HG03025 (cell line): Measurements from ENCODE around the gene TMEM178B.

Experiments used
- ATAC-seq: cut with Tn5 transposase; IDR thresholded peaks from one replicate; pipeline ENCODE4 v1.9.1; 2021; ENCODE audit warnings: mild to moderate bottlenecking, moderate library complexity; ENCODE audit not compliant: unreplicated experiment, low FRiP score

The TMEM178B gene

DNA sequence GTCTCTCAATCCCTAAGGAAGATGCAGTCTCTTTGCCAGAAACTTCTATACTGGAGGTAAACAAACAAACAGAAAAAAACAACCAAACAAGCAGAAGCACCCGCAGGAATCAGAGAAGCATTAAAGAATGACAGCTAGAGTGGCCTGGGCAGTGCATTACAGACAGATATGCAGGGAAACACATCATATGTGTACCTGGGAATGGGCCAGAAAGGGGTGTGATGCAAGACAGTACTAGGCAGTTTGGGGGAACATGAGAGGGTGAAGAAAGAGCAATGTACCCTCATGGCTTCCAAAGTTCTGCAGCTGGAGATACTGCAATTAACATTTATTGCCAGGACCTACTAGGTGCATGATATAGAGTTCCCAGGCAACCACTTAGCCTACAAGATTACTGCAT is 177.3 kb downstream of the TMEM178B start:
- ATAC-seq: no peak

GRCh38 chr7:141251957-141252356 is 178.1 kb downstream of the TMEM178B start:
- no peak for ATAC-seq

GRCh38 chr7:141257597-141257996 is 183.7 kb downstream of the TMEM178B start:
- no peak for ATAC-seq

DNA sequence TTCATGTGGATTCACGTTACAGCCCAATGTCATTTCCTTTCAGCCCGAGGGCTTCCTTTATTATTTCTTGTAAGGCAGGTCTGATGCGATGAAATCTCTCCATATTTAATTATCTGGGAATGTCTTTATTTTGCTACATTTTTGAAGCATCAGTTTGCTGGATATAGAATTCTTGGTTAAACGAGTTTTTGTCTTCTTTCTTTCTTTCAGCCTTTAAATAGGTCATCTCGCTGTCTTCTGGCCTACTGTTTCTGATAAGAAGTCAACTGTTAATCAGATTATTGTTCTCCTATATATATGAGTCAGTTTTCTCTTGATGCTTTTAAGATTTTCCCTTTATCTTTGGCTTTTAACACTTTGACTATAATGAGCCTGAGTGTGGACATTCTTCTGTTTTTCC is 184.7 kb downstream of the TMEM178B start:
- no peak for ATAC-seq

- ATAC-seq: no peak
Observed at GRCh38 chr7:141262101-141263090, 188.5 kb downstream of the TMEM178B start.

- ATAC-seq: no peak
Observed at GRCh38 chr7:141263508-141263907, 189.6 kb downstream of the TMEM178B start.

GRCh38 chr7:141263983-141264382 is 190.1 kb downstream of the TMEM178B start:
- ATAC-seq: no peak

DNA sequence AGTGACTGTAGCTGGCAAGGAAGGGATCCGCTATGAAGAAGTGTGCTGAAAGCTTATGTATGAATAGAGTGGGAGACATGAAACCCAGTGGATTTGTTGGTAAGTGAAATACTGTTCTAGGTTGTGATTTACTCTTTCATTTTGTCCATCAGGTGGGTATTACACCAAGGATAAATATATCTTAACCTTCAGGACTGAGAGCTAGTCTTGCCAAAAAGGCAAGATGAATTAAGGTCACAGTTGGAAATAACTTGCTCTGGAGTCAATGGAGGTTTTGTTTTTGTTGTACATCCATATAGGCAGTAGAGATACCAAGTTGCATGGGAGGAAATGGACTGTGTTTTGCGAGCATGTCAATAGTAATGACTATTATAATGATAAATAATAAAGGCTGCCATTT is 190.6 kb downstream of the TMEM178B start:
- ATAC-seq: no peak

DNA sequence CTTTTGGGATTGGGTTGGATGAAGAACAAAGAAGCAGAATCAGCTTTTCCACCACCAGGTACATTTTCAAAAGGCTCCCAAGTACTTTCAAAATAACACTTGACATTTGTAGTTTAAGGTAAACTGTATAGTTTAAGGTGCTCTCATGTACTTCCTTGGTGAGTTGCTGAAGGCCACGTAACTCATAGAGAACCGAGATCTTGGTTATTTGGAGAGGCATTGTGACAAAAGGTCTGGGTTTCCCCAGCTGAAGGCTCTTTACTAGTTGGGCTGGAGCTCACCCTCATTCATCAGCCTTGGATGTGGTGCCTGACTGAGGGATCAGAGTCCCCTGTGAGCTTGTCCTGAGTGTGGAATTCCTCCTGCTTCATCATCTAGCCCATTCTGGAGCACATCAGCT is 191.8 kb downstream of the TMEM178B start:
- no peak for ATAC-seq

DNA sequence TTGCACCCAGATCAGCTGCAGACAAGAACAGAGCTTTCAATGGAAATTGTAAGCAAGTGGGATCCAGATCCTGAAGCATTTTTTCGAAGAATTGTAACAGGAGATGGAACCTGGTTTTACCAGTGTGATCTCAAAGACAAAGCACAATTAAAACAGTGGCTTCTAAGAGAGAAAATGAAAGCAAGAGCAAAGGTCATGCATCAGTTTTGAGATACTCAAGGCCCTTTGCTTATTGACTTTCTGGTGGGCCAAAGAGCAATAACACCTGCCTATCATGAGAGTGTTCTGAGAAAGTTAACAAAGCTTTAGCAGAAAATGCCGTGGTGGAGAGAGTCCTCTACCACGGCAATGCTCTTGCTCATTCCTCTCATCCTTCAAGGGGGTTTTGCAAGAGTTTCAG is 194.8 kb downstream of the TMEM178B start:
- no peak for ATAC-seq

DNA sequence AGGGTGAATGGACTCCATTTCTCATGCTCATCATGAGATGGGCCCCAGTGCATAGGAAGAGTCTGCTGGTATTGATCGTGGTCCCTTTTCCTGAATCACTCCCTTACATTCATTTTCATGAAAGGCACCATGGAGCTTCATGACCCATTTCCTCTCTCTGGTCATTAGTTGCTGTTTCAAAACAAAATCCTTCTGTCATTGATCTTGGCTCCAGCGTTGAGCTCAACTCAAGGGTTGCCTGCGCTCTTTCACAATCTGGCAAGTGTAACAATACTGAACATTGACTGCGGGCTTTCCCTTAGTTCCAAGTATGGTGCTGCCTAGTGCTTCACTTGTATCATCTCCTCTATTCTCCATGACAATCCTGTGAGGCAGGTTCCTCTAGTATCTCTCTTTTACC is 197.6 kb downstream of the TMEM178B start:
- ATAC-seq: no peak

- ATAC-seq: no peak
Observed at GRCh38 chr7:141272417-141272816, 198.6 kb downstream of the TMEM178B start.

- no peak for ATAC-seq
Observed at GRCh38 chr7:141275350-141275749, 201.5 kb downstream of the TMEM178B start.

GRCh38 chr7:141276031-141276430 is 202.2 kb downstream of the TMEM178B start:
- no peak for ATAC-seq

DNA sequence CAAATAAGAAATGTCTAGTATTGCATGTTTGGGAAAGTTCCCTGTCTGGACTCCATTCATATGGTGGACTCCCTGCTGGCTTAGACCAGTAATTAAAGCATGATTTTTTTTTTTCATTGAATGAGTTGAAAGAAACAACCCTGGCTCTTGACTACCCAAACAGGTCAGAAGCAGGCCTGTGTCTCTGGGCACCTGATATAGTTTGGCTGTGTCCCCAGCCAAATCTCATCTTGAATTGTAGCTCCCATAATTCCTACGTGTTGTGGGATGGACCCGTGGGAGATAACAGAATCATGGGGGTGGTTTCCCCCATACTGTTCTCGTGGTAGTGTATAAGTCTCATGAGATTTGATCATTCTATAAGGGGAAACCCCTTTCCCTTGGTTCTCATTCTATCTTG is 206.2 kb downstream of the TMEM178B start:
- ATAC-seq: no peak

DNA sequence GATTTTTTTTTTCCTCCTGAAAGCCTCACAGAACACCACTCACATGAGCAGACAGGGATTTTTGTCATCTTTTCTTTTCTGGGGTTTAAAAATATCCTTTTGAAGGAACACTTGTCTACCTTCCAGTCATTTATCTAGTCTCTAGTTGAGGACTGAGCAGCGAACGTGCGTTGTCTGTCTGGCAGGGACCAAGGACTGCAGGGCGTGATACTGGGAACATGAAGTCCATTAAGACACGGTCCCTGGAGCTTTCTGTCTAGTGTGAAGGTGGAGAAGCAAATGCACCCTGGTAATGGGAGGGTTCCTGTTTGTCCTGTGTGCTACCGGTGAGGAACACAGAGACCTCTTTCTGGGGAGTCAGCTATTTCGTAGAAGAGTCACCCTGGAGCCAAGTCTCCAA is 207.4 kb downstream of the TMEM178B start:
- no peak for ATAC-seq

DNA sequence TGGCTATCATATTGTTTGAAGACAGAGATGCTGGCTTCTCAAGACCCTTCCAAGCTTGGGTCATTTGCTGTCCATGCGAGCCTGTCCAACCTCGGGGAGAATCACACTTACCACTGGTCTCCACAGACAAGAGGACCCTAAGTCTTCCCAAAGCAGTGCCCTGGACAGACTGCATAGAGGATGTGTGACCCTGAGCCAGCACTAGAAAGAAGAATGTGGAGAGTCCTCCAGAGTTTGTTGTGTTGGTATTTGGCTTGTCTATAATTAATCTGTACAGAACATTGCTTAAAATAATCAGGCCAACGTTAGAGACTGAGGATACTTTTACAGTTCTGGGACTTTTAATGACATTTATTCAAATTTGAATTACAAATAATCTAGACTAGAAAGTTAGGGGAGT is 212.7 kb downstream of the TMEM178B start:
- no peak for ATAC-seq

GRCh38 chr7:141287936-141288335 is 214.1 kb downstream of the TMEM178B start:
- no peak for ATAC-seq

- ATAC-seq: no peak
Observed at GRCh38 chr7:141288626-141289025, 214.8 kb downstream of the TMEM178B start.

GRCh38 chr7:141290365-141290764 is 216.5 kb downstream of the TMEM178B start:
- ATAC-seq: no peak

DNA sequence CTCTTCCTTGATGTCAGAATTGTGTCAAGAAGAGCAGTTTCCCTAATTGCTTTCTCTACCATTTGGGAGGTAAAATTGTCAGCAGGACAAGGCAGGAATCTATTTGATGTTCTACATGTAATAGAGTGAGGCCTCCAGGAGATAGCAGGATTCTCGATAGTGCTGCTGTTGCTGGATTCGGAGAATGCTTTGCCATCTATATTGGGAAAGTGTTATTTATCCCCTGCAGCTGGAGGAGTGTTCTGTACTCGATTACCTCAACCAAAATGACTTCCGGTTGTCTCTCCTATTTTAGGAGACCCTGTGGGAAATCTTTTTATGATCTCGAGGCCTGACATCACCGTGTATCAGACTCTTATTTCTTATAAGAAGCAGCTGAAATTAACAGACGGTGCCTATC is 217.1 kb downstream of the TMEM178B start:
- ATAC-seq: no peak

DNA sequence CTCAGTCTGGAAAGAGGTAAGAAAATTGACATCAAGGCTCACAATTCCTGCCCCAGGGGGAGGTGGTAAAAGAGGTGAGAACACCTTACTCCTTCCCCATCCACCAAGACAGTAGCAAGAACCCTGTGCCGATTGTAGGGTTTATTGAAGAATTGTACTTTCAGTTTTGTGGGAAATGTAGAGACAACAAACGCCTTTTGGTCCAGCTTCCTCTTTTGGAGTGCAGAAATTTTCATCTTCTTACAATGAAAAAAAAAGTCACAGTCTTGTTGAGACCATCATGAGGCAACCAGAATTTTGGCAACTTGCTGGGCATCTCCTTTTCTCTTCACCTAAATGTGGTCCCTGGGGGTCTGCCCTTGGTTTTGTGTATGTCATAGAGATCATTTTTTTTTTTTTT is 217.7 kb downstream of the TMEM178B start:
- ATAC-seq: no peak
